ENCODE measurements around the gene PSMG3.

PSMG3 gene

GRCh38 chr7:1596181-1597043, 26.6 kb upstream of the PSMG3 start:
- DNase-seq (ENCODE audit: low spot score): no peak
- TF ChIP-seq CTCF (IDR thresholded peaks at IDR 0.05; ENCODE audit: extremely low read depth, missing control alignments): no peak

- TF ChIP-seq CTCF (IDR thresholded peaks at IDR 0.05; ENCODE audit: extremely low read depth, missing control alignments): no peak
These were observed 25.8 kb upstream of the PSMG3 start for GRCh38 chr7:1595636-1596035.

GRCh38 chr7:1595027-1595426, 25.2 kb upstream of the PSMG3 start:
- TF ChIP-seq CTCF (IDR thresholded peaks at IDR 0.05; ENCODE audit: extremely low read depth, missing control alignments): no peak
- DNase-seq (ENCODE audit: low spot score): no peak

More at GRCh38 chr7:1595636-1596035, 25.8 kb upstream of the PSMG3 start:
- DNase-seq (ENCODE audit: low spot score): no peak

- TF ChIP-seq CTCF (IDR thresholded peaks at IDR 0.05; ENCODE audit: extremely low read depth, missing control alignments): no peak
- DNase-seq (ENCODE audit: low spot score): no peak
These were observed 24.1 kb upstream of the PSMG3 start for GRCh38 chr7:1593904-1594421.

- peak; percentile 38 for TF ChIP-seq CTCF (IDR thresholded peaks at IDR 0.05; ENCODE audit: extremely low read depth, missing control alignments)
- DNase-seq (ENCODE audit: low spot score): no peak
These were observed 23.4 kb upstream of the PSMG3 start for GRCh38 chr7:1593091-1593866.

GRCh38 chr7:1592299-1592871, 22.6 kb upstream of the PSMG3 start:
- DNase-seq (ENCODE audit: low spot score): no peak
- no peak for TF ChIP-seq CTCF (IDR thresholded peaks at IDR 0.05; ENCODE audit: extremely low read depth, missing control alignments)

All from GM20000 (cell line).